CD4-positive, alpha-beta T cell treated with Interleukin-10 for 1 hour (primary cell): ENCODE measurements around the gene SENP6.
"Not testable (repeated sequence)": the region's sequence is repeated elsewhere in the genome, so short reads cannot be mapped to it uniquely, and the experiment has no call there.

ENCODE experiments used
- DNase-seq: peaks from one replicate; pipeline ENCODE4 v3.0.0-alpha.2; 2020

SENP6 gene

GRCh38 chr6:75601304-75602245 lies at the start of gene SENP6:
SENP6 (plus strand) TSS chr6:75601880; CDS start chr6:75602525, 645 bp downstream.
- peak; percentile 81 for DNase-seq

GRCh38 chr6:75556240-75556639 lies 45.4 kb upstream of the SENP6 start:
- no peak for DNase-seq

- no peak for DNase-seq
Measured at GRCh38 chr6:75557068-75557467, 44.6 kb upstream of the SENP6 start.

- peak; percentile 34 for DNase-seq
Measured at GRCh38 chr6:75563032-75563431, 38.6 kb upstream of the SENP6 start.

- no peak for DNase-seq
Measured at GRCh38 chr6:75566137-75566767, 35.4 kb upstream of the SENP6 start.

GRCh38 chr6:75568100-75568499 lies 33.6 kb upstream of the SENP6 start:
- DNase-seq, result no peak

GRCh38 chr6:75568965-75569364 lies 32.7 kb upstream of the SENP6 start:
- DNase-seq, result no peak

GRCh38 chr6:75570671-75571070 lies 31.0 kb upstream of the SENP6 start:
- not testable (repeated sequence) for DNase-seq

- no peak for DNase-seq
Measured at GRCh38 chr6:75572072-75572471, 29.6 kb upstream of the SENP6 start.

- no peak for DNase-seq
Measured at GRCh38 chr6:75579951-75580350, 21.7 kb upstream of the SENP6 start.

GRCh38 chr6:75581231-75581630 lies 20.4 kb upstream of the SENP6 start:
- DNase-seq, result no peak

- DNase-seq, result not testable (repeated sequence)
Measured at GRCh38 chr6:75584552-75584951, 17.1 kb upstream of the SENP6 start.

GRCh38 chr6:75588948-75589347 lies 12.7 kb upstream of the SENP6 start:
- no peak for DNase-seq

GRCh38 chr6:75590370-75590769 lies 11.3 kb upstream of the SENP6 start:
- no peak for DNase-seq

GRCh38 chr6:75596380-75596779 lies 5.3 kb upstream of the SENP6 start:
- DNase-seq, result not testable (repeated sequence)

GRCh38 chr6:75600768-75601167 lies 912 bp upstream of the SENP6 start:
- no peak for DNase-seq

GRCh38 chr6:75602246-75603105 lies 796 bp downstream of the SENP6 start:
- DNase-seq, result peak; percentile 62

- DNase-seq, result no peak
Measured at GRCh38 chr6:75603106-75603420, 1.4 kb downstream of the SENP6 start.

GRCh38 chr6:75604294-75604693 lies 2.6 kb downstream of the SENP6 start:
- DNase-seq, result no peak

- DNase-seq, result no peak
Measured at GRCh38 chr6:75605635-75606034, 4.0 kb downstream of the SENP6 start.

- DNase-seq, result no peak
Measured at GRCh38 chr6:75608304-75608703, 6.6 kb downstream of the SENP6 start.

- DNase-seq, result no peak
Measured at GRCh38 chr6:75608956-75609533, 7.4 kb downstream of the SENP6 start.
